GM21515 (cell line): ENCODE data around the gene KHDC1.
"Not testable (repeated sequence)": the region's sequence is repeated elsewhere in the genome, so short reads cannot be mapped to it uniquely, and the experiment has no call there.

ENCODE experiments used
- ATAC-seq: cut with Tn5 transposase; IDR thresholded peaks from one replicate; pipeline ENCODE4 v1.9.1; 2021; ENCODE audit not compliant: unreplicated experiment

Gene KHDC1

DNA sequence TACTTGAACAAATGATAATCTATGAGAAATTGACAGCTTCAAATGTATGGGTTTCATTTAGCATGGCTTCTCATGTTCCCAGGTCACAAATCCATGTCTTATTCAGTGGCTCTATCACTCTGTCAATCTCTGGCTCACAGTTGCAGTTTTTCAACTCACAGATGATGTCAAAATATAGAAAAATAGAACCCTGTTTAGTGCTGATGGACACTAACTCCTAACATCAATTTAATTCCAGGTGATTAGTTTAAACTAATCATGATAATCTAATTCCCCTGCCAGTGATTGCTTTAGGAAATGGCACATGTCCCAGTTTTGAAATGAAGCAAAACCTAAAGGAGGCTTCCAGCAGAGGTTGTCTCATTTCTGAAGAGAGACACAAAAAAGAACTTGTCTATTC lies 13.0 kb downstream of the KHDC1 start:
- ATAC-seq: no peak

DNA sequence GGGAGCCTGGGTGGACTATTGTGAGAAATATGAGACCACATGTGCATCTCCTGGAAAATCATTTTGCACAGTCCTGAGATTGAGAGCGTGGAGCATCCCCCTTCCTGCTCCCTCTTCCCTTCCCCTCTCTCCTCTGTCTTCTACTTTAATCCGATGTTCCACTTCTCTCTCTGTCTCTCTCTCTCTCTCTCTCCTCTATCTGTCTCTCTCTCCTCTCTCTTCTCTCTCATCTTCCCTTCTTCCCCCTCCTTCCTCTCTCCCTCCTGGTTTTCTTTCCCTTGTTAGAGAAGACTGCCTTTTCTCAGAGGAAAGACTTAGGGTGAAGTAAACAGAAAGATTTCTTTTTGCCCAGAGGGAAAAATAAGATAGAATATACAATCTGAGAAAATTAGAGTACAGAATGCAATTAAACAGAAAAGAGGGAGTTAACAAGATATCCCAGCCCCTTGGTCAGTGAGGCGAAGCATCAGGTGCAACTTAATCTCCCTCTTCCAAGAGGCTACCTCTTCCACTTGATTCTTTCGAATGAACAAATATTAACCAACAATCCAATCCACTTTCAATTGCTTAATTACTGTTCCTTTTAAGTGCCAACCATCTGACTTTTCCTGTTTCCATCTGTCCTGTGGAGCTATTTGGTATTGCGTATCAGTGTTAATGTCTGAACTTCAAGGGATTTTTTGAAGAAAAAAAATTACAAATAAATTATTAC lies 14.6 kb downstream of the KHDC1 start:
- no peak for ATAC-seq

DNA sequence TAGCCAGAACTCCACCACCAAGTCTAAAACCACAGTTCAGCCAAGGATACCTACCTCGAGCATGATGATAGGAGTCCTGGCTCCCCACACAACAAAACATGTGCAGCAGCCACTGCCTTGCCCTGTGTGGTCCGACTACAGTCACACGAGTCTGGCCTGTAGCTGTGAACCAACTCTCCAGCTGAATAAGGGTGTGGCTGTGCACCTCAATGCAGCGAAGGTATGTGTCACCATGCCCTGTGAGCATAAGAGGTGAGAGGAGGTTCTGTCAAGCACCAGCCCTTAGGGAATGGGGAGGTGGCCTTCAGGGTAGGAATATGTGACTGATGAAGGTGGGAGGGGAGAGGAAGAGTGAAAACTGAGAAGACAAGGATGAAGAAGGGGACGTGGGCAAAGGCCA lies 21.0 kb downstream of the KHDC1 start:
- ATAC-seq: no peak

DNA sequence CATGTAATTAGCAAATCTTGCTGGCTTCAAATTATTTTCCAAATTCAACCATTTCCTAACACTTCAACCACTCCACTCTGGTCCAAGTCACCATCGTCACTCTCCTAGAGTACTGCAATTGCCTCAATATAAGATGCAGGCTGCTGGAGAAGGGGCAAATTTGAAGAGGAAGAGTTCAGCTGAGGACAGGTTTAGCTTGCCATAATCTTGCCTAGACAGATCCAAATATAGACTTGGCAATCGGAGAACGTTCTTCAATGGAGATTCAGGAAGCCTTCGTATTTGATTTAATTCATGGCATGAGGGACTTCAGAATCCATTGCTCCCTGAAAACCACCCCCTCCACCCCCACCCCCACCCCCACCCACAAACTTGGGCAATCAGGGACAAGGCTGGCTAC lies 22.3 kb downstream of the KHDC1 start:
- ATAC-seq: no peak

DNA sequence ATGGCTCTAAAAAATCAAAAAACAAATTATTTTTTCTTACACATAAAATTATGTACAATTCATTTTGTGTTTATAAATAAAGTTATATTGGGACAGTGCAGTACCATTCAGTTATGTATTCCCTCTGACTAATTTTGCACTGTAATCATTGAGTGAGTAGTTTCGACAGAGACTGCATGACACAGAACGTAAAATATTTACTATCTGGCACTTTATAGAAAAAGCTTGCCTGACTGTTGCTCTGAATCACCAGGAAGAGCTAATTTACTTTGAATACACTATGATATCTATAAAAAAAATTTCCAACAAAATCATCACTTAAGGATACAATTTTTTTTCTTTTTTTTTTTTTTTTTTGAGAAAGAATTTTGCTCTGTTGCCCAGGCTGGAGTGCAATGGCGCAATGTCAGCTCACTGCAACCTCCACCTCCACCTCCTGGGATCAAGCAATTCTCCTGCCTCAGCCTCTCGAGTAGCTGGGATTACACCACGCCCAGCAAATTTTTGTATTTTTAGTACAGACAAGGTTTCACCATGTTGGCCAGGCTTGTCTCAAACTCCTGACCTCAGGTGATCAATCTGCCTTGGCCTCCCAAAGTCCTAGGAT lies 26.7 kb downstream of the KHDC1 start:
- no peak for ATAC-seq

DNA sequence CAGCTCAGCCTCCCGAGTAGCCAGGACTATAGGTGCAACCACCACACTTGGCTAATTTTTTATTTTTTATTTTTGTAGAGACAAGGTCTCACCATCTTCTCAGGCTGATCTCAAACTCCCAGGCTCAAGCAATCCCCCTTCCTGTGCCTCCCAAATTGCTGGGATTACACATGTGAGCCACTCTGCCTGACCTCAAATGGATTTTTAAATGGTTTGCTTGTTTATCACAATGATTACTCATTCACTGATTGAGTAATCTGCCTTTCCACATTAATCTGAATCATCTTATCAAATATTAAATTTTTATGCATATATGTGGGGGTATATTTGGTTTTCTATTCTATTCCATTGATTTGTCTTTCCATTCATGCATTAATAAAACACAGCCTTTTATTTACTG lies 28.3 kb downstream of the KHDC1 start:
- no peak for ATAC-seq

DNA sequence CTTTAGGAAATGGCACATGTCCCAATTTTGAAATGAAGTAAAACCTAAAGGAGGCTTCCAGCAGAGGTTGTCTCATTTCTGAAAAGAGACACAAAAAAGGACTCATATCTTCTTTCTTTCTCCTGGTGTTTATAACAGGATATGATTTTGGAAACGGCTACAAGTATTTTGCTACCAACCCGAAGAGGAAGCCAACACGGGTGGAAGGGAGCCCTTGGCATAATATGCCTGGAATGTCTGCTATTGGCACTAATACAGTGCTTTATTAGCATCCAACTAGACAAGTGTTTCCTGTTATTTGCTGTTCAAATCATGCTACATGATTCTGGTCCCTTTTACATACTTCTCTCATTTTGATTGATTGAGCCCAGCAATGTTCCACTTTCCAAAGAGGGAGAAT lies 29.0 kb downstream of the KHDC1 start:
- not testable (repeated sequence) for ATAC-seq

DNA sequence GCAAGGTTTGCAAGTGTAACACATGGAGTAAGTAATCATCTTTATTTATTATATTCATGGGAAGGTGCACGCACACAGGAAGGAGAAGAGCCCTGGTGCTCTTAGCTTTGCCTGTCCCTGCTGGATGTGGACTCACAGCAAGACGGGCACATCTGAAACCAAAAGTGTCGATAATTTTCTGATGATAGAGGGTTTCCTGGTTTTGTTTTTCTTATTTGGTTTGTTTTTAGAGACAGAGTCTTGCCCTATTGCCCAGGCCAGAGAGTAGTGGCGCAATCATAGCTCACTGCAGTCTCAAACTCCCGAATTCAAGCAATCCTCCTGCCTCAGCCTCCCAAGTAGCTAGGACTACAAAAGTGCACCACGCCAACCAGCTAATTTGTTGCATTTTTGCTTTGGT lies 29.9 kb downstream of the KHDC1 start:
- no peak for ATAC-seq

DNA sequence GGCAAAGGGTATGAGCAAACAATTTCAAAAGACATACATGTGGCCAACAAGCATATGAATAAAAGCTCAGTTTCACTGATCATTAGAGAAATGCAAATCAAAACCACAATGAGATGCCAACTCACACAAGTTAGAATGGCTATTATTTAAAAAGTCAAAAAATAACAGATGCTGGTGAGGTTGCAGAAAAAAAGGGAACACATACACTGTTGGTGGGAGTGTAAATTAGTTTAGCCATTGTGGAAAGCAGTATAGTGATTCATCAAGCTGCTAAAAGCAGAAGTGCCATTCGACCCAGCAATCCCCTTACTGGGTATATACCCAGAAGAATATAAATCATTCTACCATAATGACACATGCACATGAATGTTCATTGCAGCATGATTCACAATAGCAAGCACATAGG lies 31.0 kb downstream of the KHDC1 start:
- ATAC-seq: no peak

DNA sequence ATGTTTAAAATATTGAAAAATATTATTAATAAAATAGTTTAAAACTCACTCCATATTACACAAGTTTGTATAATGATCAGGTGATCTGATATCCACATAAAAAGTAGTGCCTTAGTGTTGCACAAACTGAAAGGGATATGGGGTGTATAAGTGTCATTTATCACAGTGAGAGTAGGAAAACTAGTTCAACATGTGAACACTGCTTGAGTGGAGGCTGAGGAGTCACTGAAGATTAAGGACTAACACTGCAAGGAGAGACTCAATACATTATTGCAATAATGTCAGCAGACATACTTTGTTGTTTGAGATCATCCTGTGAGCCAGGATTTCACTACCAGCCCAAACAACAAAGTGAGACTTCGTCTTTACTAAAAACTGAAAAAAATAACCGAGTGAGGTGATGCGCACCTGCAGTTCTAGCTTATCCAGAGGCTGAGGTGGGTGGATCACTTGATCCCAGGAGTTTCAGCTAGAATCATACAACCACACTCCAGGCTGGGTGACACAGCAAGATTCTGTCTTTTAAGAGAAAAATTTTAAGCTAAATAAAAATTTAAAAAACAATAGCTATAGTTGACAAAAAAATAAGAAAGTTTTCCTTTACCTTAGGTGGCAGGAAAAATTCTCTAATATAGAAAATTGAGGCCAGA lies 35.3 kb downstream of the KHDC1 start:
- no peak for ATAC-seq

DNA sequence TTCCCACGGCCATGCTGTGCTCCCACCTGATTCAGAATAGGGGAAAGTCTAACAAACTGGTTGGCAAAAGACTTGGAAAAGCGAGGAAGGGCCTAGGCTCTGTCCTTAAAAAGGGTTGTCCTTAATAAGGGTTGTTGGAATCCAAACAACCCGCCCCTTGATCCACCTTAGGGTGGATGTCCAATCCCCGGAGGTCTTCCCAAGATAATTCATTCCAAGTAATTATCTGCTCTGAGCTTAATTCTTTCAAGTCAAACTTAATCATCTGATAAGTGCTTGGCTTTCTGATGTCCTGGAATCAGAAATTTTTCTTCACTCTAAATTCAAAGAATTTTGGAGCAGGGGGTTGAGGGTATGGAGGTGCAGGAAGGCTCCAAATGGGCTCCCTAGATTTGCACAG lies 37.6 kb downstream of the KHDC1 start, which contains the start of gene KHDC1L:
KHDC1L (minus strand) TSS at position 101 of the 400 bp plus-strand sequence; CDS start at position 13, 88 bp downstream.
- ATAC-seq: no peak

DNA sequence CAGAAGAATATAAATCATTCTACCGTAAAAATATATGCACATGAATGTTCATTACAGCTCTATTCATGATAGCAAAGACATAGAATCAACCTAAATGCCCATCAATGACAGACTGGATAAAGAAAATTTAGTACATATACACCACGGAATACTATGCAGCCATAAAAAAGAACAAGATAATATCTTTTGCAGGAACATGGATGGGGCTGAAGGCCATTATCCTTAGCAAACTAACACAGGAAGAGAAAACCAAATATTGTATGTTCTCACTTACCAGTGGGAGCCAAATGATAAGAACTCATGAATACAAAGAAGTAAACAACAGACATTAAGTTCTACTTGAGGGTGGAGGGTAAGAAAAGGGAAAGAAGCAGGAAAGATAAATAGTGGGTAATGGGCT lies 46.1 kb downstream of the KHDC1 start:
- no peak for ATAC-seq

DNA sequence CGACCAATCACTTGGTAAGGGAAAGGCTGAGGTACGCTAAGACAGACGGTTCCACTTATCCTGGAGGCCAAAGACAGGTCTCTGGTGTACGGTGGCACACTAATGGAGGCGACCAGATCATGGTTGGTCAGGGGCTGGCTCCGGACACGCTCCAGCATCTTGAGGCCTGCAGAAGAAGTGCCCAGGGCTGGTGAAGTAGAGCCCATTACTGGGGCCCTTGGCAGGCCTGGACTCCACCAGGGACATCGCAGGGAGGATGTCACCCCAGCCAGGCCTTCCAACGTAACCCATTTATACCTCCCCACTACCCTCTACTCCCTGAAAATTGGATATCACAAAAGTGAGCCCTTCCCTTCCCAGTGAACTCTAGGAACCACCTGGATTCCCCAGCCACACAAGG lies 53.9 kb downstream of the KHDC1 start:
- ATAC-seq: no peak

DNA sequence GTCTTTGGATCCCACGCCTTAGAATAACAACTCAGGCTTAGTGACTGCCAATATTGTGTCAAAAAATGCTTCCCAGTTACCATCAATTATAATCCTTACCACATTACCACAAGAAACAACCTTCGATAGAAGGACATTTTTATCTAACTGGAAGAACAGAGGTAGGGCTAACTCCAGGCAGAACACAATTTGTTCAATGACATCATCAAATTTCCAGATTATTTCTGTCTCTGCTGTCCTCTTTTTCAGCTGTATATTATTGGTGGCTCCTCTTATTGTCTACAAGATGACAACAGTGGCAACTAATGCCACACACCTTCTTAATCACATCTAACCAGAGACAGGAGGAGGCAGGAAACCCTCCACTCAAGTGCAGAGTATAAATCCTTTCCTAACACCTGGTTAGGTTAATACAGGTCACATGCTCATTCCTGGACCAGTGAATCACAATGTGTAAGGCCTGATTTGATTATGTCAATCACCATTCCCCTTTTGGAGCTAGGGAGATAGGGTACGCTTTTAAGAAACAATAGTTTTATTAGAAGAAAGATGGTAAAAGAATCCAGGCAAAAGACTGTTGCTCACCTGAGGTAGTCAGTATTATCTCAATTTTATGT lies 55.7 kb downstream of the KHDC1 start:
- ATAC-seq: no peak

DNA sequence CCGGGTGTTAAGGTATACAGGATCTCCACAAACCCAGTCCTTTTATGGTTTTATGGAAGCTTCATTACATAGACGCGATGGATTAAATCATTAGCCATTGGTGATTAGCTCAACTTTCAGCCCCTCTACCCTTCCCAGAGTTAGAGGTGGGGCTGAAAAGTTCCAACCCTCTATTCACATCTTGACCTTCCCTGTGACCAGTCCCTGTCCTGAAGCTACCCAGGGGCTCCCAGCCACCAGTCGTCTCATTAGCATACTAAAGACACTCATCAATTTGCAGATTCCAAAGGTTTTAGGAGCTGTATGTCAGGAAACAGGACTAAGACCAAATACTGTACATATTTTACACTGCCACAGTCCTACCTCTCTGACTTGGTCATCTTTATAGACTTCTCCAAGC lies 58.7 kb downstream of the KHDC1 start:
- ATAC-seq: no peak

DNA sequence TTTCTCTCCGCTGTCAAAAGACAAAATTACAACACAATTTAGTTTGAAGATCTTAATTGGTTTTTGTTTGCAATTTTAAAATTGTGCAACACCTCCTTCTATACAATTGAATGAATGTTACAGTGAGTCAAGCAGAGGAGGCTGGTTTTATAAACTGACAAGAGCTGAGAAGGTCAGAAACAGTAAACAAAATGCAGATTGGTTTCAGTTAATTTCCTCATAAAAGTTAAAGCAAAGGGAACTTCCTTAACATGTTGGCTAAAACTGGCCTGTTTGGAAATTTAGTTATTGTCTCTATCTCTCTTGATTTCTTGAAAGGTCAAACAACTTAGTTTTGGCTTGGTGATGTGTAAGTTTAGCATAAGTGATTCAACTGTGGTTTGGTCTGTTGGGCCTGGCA lies 59.9 kb downstream of the KHDC1 start:
- no peak for ATAC-seq

DNA sequence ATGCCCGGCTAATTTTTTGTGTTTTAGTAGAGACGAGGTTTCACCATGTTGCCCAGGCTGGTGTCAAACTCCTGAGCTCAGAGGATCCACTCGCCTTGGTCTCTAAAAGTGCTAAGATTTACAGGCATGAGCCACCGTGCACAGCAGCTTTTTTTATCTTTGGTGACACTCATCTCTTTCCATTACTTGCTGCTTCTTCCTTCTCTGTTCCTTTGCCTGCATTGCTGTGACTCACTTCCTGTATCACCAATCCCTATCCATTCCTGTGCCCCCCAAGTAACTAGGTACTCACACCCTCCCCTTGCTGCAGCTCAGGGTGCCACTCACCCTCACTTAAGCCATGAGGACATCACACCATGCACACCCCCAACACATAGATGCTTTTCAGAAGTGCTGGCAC lies 62.3 kb downstream of the KHDC1 start:
- no peak for ATAC-seq

DNA sequence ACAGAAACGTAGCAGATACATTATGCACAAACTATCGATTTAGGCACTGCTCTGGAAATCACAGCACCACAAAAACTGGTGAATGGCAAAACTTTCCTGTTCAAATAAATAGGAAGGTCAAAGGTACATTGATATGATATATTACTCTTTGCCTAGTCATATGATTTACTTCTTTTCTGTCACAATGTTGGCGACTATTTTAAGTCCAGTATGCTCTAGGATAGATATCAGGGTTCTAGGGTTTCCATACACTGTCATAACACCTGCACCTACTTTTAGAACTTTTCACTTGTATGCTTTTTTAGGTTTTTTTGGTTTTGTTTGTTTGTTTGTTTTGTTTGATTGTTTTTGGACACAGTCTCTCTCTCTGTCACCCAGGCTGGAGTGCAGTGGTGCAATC lies 62.7 kb downstream of the KHDC1 start:
- no peak for ATAC-seq

DNA sequence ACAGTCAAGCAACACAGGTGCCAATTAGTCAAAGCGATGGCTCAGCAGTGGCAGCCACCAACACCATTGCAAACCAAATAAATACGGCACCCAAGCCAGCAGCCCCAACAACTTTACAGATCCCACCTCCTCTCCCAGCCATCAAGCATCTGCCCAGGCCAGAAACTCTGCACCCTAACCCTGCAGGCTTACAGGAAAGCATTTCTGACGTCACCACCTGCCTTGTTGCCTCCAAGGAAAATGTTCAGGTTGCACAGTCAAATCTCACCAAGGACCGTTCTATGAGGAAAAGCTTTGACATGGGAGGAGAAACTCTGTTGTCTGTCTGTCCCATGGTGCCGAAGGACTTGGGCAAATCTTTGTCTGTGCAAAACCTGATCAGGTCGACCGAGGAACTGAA lies 68.3 kb downstream of the KHDC1 start:
- no peak for ATAC-seq

DNA sequence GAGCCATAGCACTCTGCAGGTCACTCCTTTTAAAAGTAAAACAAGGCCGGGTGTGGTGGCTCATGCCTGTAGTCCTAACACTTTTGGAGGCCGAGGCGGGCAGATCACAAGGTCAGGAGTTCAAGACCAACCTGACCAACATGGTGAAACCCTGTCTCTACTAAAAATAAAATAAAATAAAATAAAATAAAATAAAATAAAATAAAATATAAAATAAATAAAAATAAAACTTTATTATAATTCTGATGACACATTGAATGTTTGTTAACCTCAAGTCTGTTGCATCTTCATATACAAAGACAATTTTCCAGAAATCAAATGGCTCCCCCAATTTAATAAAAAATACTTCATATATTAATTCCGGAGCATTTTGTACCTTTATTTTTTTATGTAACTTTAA lies 69.7 kb downstream of the KHDC1 start:
- ATAC-seq: not testable (repeated sequence)
